Measurements from ENCODE around the gene PEX1.
"Not testable (repeated sequence)": the region's sequence is repeated elsewhere in the genome, so short reads cannot be mapped to it uniquely, and the experiment has no call there.

PEX1 gene

GRCh38 chr7:92508946-92509345 lies 19.4 kb downstream of the PEX1 start:
- Histone ChIP-seq H3K9me3 (no peaks in the 10 kb centered on the region), H3K4me1 (no peaks in the 10 kb centered on the region), H3K4me2 (no peak overlapping the region), H3K9ac (no peak overlapping the region), H3K27ac (no peak overlapping the region), H3K36me3 (peaks cover 62% of the 10 kb centered on the region), H3K27me3 (no peaks in the 10 kb centered on the region), H3K4me3 (no peak overlapping the region), H4K20me1 (no peaks in the 10 kb centered on the region)
- TF ChIP-seq Cebpa-rat (IDR thresholded peaks at IDR 0.05), result no peak

- H3K9ac ChIP-seq, result no peak overlapping the region
These were observed 22.0 kb downstream of the PEX1 start for GRCh38 chr7:92506363-92506762.

GRCh38 chr7:92504563-92504962 lies 23.8 kb downstream of the PEX1 start:
- Histone ChIP-seq H3K36me3 (peaks cover 67% of the 10 kb centered on the region), H3K4me3 (no peak overlapping the region)

More at GRCh38 chr7:92506363-92506762, 22.0 kb downstream of the PEX1 start:
- H3K9me3 ChIP-seq, result no peaks in the 10 kb centered on the region
- H3K27me3 ChIP-seq, result no peaks in the 10 kb centered on the region
- H4K20me1 ChIP-seq, result no peaks in the 10 kb centered on the region
- H3K4me2 ChIP-seq, result no peak overlapping the region
- H3K27ac ChIP-seq, result no peak overlapping the region
- no peak for TF ChIP-seq Cebpa-rat (IDR thresholded peaks at IDR 0.05)
- H3K36me3 ChIP-seq, result peaks cover 59% of the 10 kb centered on the region
- H3K4me3 ChIP-seq, result no peak overlapping the region
- H3K4me1 ChIP-seq, result no peaks in the 10 kb centered on the region

GRCh38 chr7:92503767-92504166 lies 24.6 kb downstream of the PEX1 start:
- Histone ChIP-seq H3K9me3 (no peaks in the 10 kb centered on the region), H4K20me1 (no peaks in the 10 kb centered on the region), H3K27me3 (no peaks in the 10 kb centered on the region), H3K4me3 (no peak overlapping the region), H3K27ac (no peak overlapping the region), H3K4me2 (no peak overlapping the region), H3K4me1 (no peaks in the 10 kb centered on the region), H3K9ac (no peak overlapping the region), H3K36me3 (peaks cover 75% of the 10 kb centered on the region)
- TF ChIP-seq Cebpa-rat (IDR thresholded peaks at IDR 0.05), result no peak

More at GRCh38 chr7:92504563-92504962, 23.8 kb downstream of the PEX1 start:
- Histone ChIP-seq H3K27ac (no peak overlapping the region), H3K27me3 (no peaks in the 10 kb centered on the region), H3K9ac (no peak overlapping the region), H4K20me1 (no peaks in the 10 kb centered on the region), H3K4me1 (no peaks in the 10 kb centered on the region), H3K9me3 (no peaks in the 10 kb centered on the region), H3K4me2 (no peak overlapping the region)
- TF ChIP-seq Cebpa-rat (IDR thresholded peaks at IDR 0.05), result no peak

GRCh38 chr7:92498557-92498956 lies 29.8 kb downstream of the PEX1 start:
- no peak overlapping the region for H3K4me3 ChIP-seq
- no peaks in the 10 kb centered on the region for H3K27me3 ChIP-seq
- H3K9ac ChIP-seq, result no peak overlapping the region
- H3K4me2 ChIP-seq, result no peak overlapping the region
- no peaks in the 10 kb centered on the region for H3K9me3 ChIP-seq
- no peaks in the 10 kb centered on the region for H3K4me1 ChIP-seq
- no peak overlapping the region for H3K27ac ChIP-seq
- peaks cover 65% of the 10 kb centered on the region for H3K36me3 ChIP-seq
- TF ChIP-seq Cebpa-rat (IDR thresholded peaks at IDR 0.05), result no peak
- H4K20me1 ChIP-seq, result no peaks in the 10 kb centered on the region

GRCh38 chr7:92496876-92497275 lies 31.4 kb downstream of the PEX1 start:
- no peak overlapping the region for H3K27ac ChIP-seq
- no peaks in the 10 kb centered on the region for H3K27me3 ChIP-seq
- H3K4me2 ChIP-seq, result no peak overlapping the region
- peaks cover 69% of the 10 kb centered on the region for H3K36me3 ChIP-seq
- no peak for TF ChIP-seq Cebpa-rat (IDR thresholded peaks at IDR 0.05)
- no peak overlapping the region for H3K4me3 ChIP-seq
- no peak overlapping the region for H3K9ac ChIP-seq
- H3K4me1 ChIP-seq, result no peaks in the 10 kb centered on the region
- H3K9me3 ChIP-seq, result no peaks in the 10 kb centered on the region
- H4K20me1 ChIP-seq, result no peaks in the 10 kb centered on the region

- Histone ChIP-seq H3K4me1 (no peaks in the 10 kb centered on the region), H3K9ac (no peak overlapping the region), H3K4me2 (no peak overlapping the region), H3K4me3 (no peak overlapping the region), H3K27me3 (no peaks in the 10 kb centered on the region), H3K9me3 (no peaks in the 10 kb centered on the region), H4K20me1 (no peaks in the 10 kb centered on the region), H3K36me3 (peaks cover 83% of the 10 kb centered on the region), H3K27ac (no peak overlapping the region)
- no peak for TF ChIP-seq Cebpa-rat (IDR thresholded peaks at IDR 0.05)
These were observed 38.7 kb downstream of the PEX1 start for GRCh38 chr7:92489634-92490033.

GRCh38 chr7:92487804-92488203 lies 40.5 kb downstream of the PEX1 start:
- Histone ChIP-seq H4K20me1 (no peaks in the 10 kb centered on the region), H3K27ac (no peak overlapping the region), H3K27me3 (no peaks in the 10 kb centered on the region), H3K36me3 (peaks cover 68% of the 10 kb centered on the region), H3K4me3 (no peak overlapping the region), H3K4me2 (no peak overlapping the region), H3K9me3 (no peaks in the 10 kb centered on the region), H3K9ac (no peak overlapping the region), H3K4me1 (no peaks in the 10 kb centered on the region)
- no peak for TF ChIP-seq Cebpa-rat (IDR thresholded peaks at IDR 0.05)

- Histone ChIP-seq H3K36me3 (peaks cover 50% of the 10 kb centered on the region), H3K4me2 (no peak overlapping the region), H3K4me1 (no peaks in the 10 kb centered on the region), H3K9ac (no peak overlapping the region), H3K27me3 (no peaks in the 10 kb centered on the region), H3K4me3 (no peak overlapping the region), H3K27ac (no peak overlapping the region), H3K9me3 (no peaks in the 10 kb centered on the region), H4K20me1 (no peaks in the 10 kb centered on the region)
- TF ChIP-seq Cebpa-rat (IDR thresholded peaks at IDR 0.05), result no peak
These were observed 42.3 kb downstream of the PEX1 start for GRCh38 chr7:92485974-92486373.

- Histone ChIP-seq H3K4me2 (no peak overlapping the region), H3K27ac (no peak overlapping the region), H3K4me1 (no peaks in the 10 kb centered on the region), H4K20me1 (no peaks in the 10 kb centered on the region), H3K27me3 (no peaks in the 10 kb centered on the region), H3K9ac (no peak overlapping the region), H3K4me3 (no peak overlapping the region), H3K9me3 (no peaks in the 10 kb centered on the region), H3K36me3 (peaks cover 44% of the 10 kb centered on the region)
- no peak for TF ChIP-seq Cebpa-rat (IDR thresholded peaks at IDR 0.05)
These were observed 42.9 kb downstream of the PEX1 start for GRCh38 chr7:92485267-92485892.

- H3K4me3 ChIP-seq, H4K20me1 ChIP-seq, H3K9me3 ChIP-seq, H3K27ac ChIP-seq, H3K4me2 ChIP-seq, H3K4me1 ChIP-seq, H3K9ac ChIP-seq, H3K27me3 ChIP-seq: not testable (repeated sequence)
- peaks cover 33% of the 10 kb centered on the region for H3K36me3 ChIP-seq
These were observed 44.1 kb downstream of the PEX1 start for GRCh38 chr7:92484226-92484625.

- H3K9me3 ChIP-seq, H3K4me2 ChIP-seq, H3K27me3 ChIP-seq, H3K4me1 ChIP-seq, H3K4me3 ChIP-seq, H3K27ac ChIP-seq, H3K9ac ChIP-seq, H4K20me1 ChIP-seq: not testable (repeated sequence)
- H3K36me3 ChIP-seq, result peaks cover 27% of the 10 kb centered on the region
These were observed 44.7 kb downstream of the PEX1 start for GRCh38 chr7:92483624-92484023.

- not testable (repeated sequence) for H3K27me3 ChIP-seq, H3K4me2 ChIP-seq, H3K9ac ChIP-seq, H3K9me3 ChIP-seq, H4K20me1 ChIP-seq, H3K4me1 ChIP-seq, H3K27ac ChIP-seq, H3K36me3 ChIP-seq, H3K4me3 ChIP-seq
These were observed 49.2 kb downstream of the PEX1 start for GRCh38 chr7:92479146-92479545.
